GM12878 (cell line): ENCODE measurements around the gene FOXO3. TPM values are rescaled to one million over a fixed set of nuclear protein-coding genes. Genes with fewer than 3 reads are reported as not detected.

Source experiments
- ATAC-seq: fragments of 200-7000 bp; cut with Tn5 transposase; 3 replicates; pipeline ENCODE4 v1.9.1; 2020; ENCODE audit warnings: mild to moderate bottlenecking, moderate library complexity
- BruUV-seq: library from RNA; stranded (reverse); fragments of 400-500 nt; replicated peaks from 2 replicates; lab custom pipeline; 2021; lab: Mats Ljungman, UMichigan
- CTCF ChIA-PET: fragments of 300-600 bp; sonication (Branson Sonifier 250); formaldehyde crosslinking; extraction: SDS; loops from one replicate; lab custom pipeline; 2021; ENCODE audit warnings: inconsistent platforms; lab: Yijun Ruan, JAX
- POLR2A ChIA-PET: fragments of 350-600 bp; formaldehyde crosslinking; extraction: SDS; loops from one replicate; lab custom pipeline; 2021; ENCODE audit warnings: inconsistent platforms; lab: Charles Lee
- RAD21 ChIA-PET: fragments of 300-600 bp; sonication (Branson Sonifier 250); formaldehyde crosslinking; loops from one replicate; lab custom pipeline; 2023; ENCODE audit warnings: antibody characterized with exemption; ENCODE audit not compliant: unreplicated experiment; lab: Charles Lee
- SMC1A ChIA-PET: fragments of 300-600 bp; sonication (Branson Sonifier 250); formaldehyde crosslinking; loops from one replicate; lab custom pipeline; 2023; ENCODE audit not compliant: unreplicated experiment, uncharacterized antibody; lab: Charles Lee
- DNase-seq: peaks from one replicate; pipeline ENCODE4 v3.0.0-alpha.2; 2011; ENCODE audit warnings: low read depth, low spot score
- FAIRE-seq: peaks from 3 replicates; lab custom pipeline; 2011; peaks lifted over from hg19 to GRCh38; lab: Jason Lieb, UNC
- H2AFZ ChIP-seq: 2 replicates; pipeline ENCODE4 v1.6.0; 2011; ENCODE audit warnings: low read depth, low read length, control low read depth; ENCODE audit not compliant: control insufficient read depth
- H3K27ac ChIP-seq: 2 replicates; pipeline ENCODE4 v1.5.1; 2011; ENCODE audit warnings: control low read depth; ENCODE audit not compliant: control insufficient read depth, insufficient read depth
- H3K27me3 ChIP-seq, 2 experiments: replicated peaks in 1 of 2; 2 replicates each; pipeline versions ENCODE4 v1.6.0 to v1.6.1; 2011; ENCODE audit warnings: low read length in 1 of 2; ENCODE audit not compliant: control insufficient read depth in 2 of 2, insufficient read depth in 2 of 2
- H3K36me3 ChIP-seq, 2 experiments: 2 replicates each; pipeline ENCODE4 v1.5.1; 2011; ENCODE audit warnings: low read length in 1 of 2; ENCODE audit not compliant: control insufficient read depth in 2 of 2, insufficient read depth in 2 of 2
- H3K4me1 ChIP-seq: 2 replicates; pipeline ENCODE4 v1.6.1; 2011; ENCODE audit warnings: mild to moderate bottlenecking, low read length, moderate library complexity, mixed read lengths; ENCODE audit not compliant: control insufficient read depth, insufficient read depth
- H3K4me2 ChIP-seq: 2 replicates; pipeline ENCODE4 v1.6.0; 2011; ENCODE audit warnings: control low read depth; ENCODE audit not compliant: control insufficient read depth, insufficient read depth
- H3K4me3 ChIP-seq: fragments of 200-600 bp; sonication (generic); 2 replicates; pipeline ENCODE4 v1.5.1; 2016
- H3K79me2 ChIP-seq: 2 replicates; pipeline ENCODE4 v1.6.0; 2011; ENCODE audit warnings: low read length; ENCODE audit not compliant: control insufficient read depth, insufficient read depth
- H3K9ac ChIP-seq: 2 replicates; pipeline ENCODE4 v1.8.0; 2011; ENCODE audit warnings: low read length, control low read depth, mixed read lengths; ENCODE audit not compliant: control insufficient read depth, insufficient read depth
- H3K9me3 ChIP-seq: replicated peaks from 3 replicates; pipeline ENCODE4 v1.5.1; 2011; ENCODE audit warnings: mild to moderate bottlenecking, low read length; ENCODE audit not compliant: control insufficient read depth, insufficient read depth
- H4K20me1 ChIP-seq: 2 replicates; pipeline ENCODE4 v1.6.0; 2011; ENCODE audit not compliant: control insufficient read depth, insufficient read depth
- BMI1 ChIP-seq: fragments of 450-650 bp; IDR thresholded peaks from 2 replicates; pipeline ENCODE4 v1.6.1; 2016; ENCODE audit warnings: mild to moderate bottlenecking, moderate library complexity, borderline replicate concordance
- EGR1 ChIP-seq, 2 experiments: IDR thresholded peaks; 1 replicate in 1 of 2; 2 replicates in 1 of 2; pipeline ENCODE4 v1.6.1; 2011 to 2012; ENCODE audit warnings: low read depth in 2 of 2, low read length in 2 of 2, borderline replicate concordance in 1 of 2, mild to moderate bottlenecking in 1 of 2, moderate library complexity in 1 of 2
- EP300 ChIP-seq, 2 experiments: fragments of 150-350 bp in 1 of 2; IDR thresholded peaks; 2 replicates each; pipeline ENCODE4 v1.6.1; 2011 to 2012; ENCODE audit warnings: low read depth in 2 of 2, low read length in 2 of 2, borderline replicate concordance in 1 of 2, improper control_type of control experiment in 1 of 2, inconsistent platforms in 1 of 2; ENCODE audit not compliant: control insufficient read depth in 1 of 2
- HDAC2 ChIP-seq: fragments of 200-600 bp; sonication (generic); IDR thresholded peaks from 2 replicates; pipeline ENCODE4 v1.6.1; 2017
- IKZF2 ChIP-seq, 2 experiments: fragments of 450-650 bp; IDR thresholded peaks; 2 replicates each; pipeline ENCODE4 v1.6.1; 2017; ENCODE audit warnings: mild to moderate bottlenecking in 2 of 2, moderate library complexity in 2 of 2
- NFXL1 ChIP-seq: fragments of 450-650 bp; IDR thresholded peaks from 2 replicates; pipeline ENCODE4 v1.6.1; 2017; ENCODE audit warnings: antibody characterized with exemption, mild to moderate bottlenecking, borderline replicate concordance
- TBL1XR1 ChIP-seq: IDR thresholded peaks from 2 replicates; pipeline ENCODE4 v1.6.1; 2012; ENCODE audit warnings: low read depth, low read length, improper control_type of control experiment
- ZBTB40 ChIP-seq: fragments of 450-650 bp; IDR thresholded peaks from 2 replicates; pipeline ENCODE4 v1.6.1; 2016; ENCODE audit warnings: mild to moderate bottlenecking, moderate library complexity, borderline replicate concordance
- ZNF592 ChIP-seq: fragments of 450-650 bp; IDR thresholded peaks from 2 replicates; pipeline ENCODE4 v1.6.1; 2017; ENCODE audit warnings: mild to moderate bottlenecking, moderate library complexity
- WGBS: methylation state at CpG from one replicate; pipeline ENCODE4 v1.1.6; 2016; ENCODE audit warnings: low lambda C conversion rate; ENCODE audit not compliant: insufficient replicate concordance, insufficient coverage; ENCODE audit errors: missing lambda C conversion rate; 5-methylcytosine and 5-hydroxymethylcytosine counted together
- in situ Hi-C: fragments of 300-500 bp; cut with MboI; formaldehyde crosslinking; loops from 9 replicates; pipeline ENCODE4 v1.14.3; 2018; ENCODE audit warnings: mixed read lengths
- intact Hi-C: fragments of 100-400 bp; cut with micrococcal nuclease; formaldehyde crosslinking; loops from one replicate; pipeline ENCODE4 v1.14.2; 2022; ENCODE audit not compliant: unreplicated experiment
- polyA plus RNA-seq, 11 experiments: library from polyadenylated mRNA; depleted of rRNA in 4 of 11; unstranded in 6 of 11; stranded (reverse) in 5 of 11; fragments of >200 nt; fragmentation: Nextera tagmentation in 4 of 11; fragmentation: Illumina TruSeq in 1 of 11; extraction: Ambion mirVana in 4 of 11; extraction: Trizol in 1 of 11; gene quantifications; 1 replicate in 1 of 11; 2 replicates in 10 of 11; pipeline versions ENCODE4 v1.2.1 to v1.2.3, GENCODE V29; 2011 to 2016; ENCODE audit warnings: inconsistent platforms in 2 of 11, missing spikeins in 2 of 11, low read depth in 1 of 11
- total RNA-seq, 4 experiments: library from RNA; depleted of rRNA in 3 of 4; stranded (reverse); fragments of >200 nt in 3 of 4; fragmentation: Illumina TruSeq in 1 of 4; extraction: Trizol in 1 of 4; gene quantifications; 2 replicates each; pipeline versions ENCODE4 v1.2.1 to v1.2.3, GENCODE V29; 2013 to 2021
- TF ChIP-seq, protein P1 (sequence below): fragments of 450-650 bp; IDR thresholded peaks from 2 replicates; pipeline ENCODE4 v1.6.1; 2016; ENCODE audit warnings: mild to moderate bottlenecking

Gene FOXO3
- total and polyA plus RNA-seq, 10 of the 15 experiments (the other 5 are each of a cell fraction or from before 2014, with no cell fraction given): 0.82 to 4.5 (median 1.7) TPM

DNA sequence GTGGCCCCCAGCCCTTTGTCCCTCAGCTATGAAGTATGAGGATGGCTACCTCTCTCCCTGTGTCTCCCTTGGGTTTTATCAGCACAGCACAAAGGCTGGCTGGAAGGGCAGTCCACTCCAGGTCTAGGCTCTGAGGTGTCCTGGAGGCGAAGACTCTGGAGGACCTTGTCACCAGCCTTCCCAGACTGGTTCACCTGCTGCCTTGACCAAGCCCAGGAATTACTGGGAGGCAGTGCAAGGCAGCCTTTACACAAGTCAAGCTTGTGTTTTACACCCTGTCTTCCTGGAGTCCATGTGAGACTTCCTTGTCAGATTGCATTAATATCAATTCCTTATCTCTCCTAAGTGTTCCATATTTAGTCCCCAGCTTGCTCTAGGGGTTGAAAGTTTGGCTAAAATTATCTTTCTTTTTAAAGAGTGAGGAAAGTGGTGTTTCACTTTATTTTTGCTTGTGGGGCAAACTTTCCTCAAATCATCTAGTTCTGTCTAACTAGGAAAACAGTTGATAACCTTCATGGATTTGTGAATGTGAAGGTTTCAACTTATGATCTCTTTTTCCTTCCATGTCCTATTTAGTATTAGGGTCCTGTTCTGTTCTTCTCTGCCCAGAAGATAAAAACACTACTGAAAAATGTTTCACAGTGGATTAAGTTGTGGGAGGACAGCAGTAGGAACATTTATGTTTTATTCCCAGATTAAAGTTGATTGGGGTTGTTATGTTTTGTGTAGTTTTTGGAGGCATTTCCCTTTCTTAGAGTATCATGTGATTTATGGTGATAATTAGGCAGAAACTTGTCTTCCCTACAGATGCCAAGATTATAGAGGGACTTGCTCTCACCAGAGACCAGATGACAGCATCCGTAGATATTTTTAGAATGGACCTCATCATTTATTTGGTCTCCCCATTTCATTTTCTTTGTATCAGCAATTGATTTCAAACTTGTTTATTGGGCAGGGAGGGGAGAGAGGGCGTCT lies 114.8 kb downstream of the FOXO3 start (continued):
- TF ChIP-seq, protein P1, sequence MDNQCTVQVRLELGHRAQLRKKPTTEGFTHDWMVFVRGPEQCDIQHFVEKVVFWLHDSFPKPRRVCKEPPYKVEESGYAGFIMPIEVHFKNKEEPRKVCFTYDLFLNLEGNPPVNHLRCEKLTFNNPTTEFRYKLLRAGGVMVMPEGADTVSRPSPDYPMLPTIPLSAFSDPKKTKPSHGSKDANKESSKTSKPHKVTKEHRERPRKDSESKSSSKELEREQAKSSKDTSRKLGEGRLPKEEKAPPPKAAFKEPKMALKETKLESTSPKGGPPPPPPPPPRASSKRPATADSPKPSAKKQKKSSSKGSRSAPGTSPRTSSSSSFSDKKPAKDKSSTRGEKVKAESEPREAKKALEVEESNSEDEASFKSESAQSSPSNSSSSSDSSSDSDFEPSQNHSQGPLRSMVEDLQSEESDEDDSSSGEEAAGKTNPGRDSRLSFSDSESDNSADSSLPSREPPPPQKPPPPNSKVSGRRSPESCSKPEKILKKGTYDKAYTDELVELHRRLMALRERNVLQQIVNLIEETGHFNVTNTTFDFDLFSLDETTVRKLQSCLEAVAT: no peak
- TF ChIP-seq TBL1XR1: no peak
- no peak for TF ChIP-seq BMI1
- TF ChIP-seq EGR1 (IDR thresholded peaks at IDR 0.05; ENCODE audit: borderline replicate concordance in 1 of 2, low read depth in 2 of 2, low read length in 2 of 2): no peak
- no peak for TF ChIP-seq NFXL1

GRCh38 chr6:108676555-108676954 lies 115.8 kb downstream of the FOXO3 start:
- ChIA-PET RAD21 (no interaction called here), POLR2A (no interaction called here), SMC1A (interaction anchor here (1.1 kb wide), 1 partner anchor 135 kb away, joined by 5 read pairs; no protein-coding TSS in a partner anchor), CTCF (interaction anchor here (1.9 kb wide), 1 partner anchor 24 kb away, joined by 4 read pairs; no protein-coding TSS in a partner anchor)
- Histone ChIP-seq H3K27me3 (no peaks in the 10 kb centered on the region), H3K4me1 (peaks cover 5% of the 10 kb centered on the region), H3K4me3 (no peak overlapping the region), H3K9ac (no peak overlapping the region), H3K27ac (no peak overlapping the region), H4K20me1 (no peaks in the 10 kb centered on the region), H3K9me3 (no peaks in the 10 kb centered on the region), H3K36me3 (no peaks in the 10 kb centered on the region; a peak in 2 of 4 replicates), H3K4me2 (no peak overlapping the region), H3K79me2 (no peaks in the 10 kb centered on the region; the same call in 1 of the 2 replicates), H2AFZ (no peak overlapping the region)
- 97% methylated on average over 3 of the region's 3 CpGs for WGBS
- in situ Hi-C loops (no loop called here), intact Hi-C loops (no loop called here)
- no TSS peak for BruUV-seq
- ATAC-seq (no peak), DNase-seq (no peak), FAIRE-seq (no peak)
- TF ChIP-seq HDAC2 (no peak), IKZF2 (IDR thresholded peaks at IDR 0.05) (no peak), EGR1 (IDR thresholded peaks at IDR 0.05; ENCODE audit: borderline replicate concordance in 1 of 2, low read depth in 2 of 2, low read length in 2 of 2) (no peak), ZNF592 (no peak), EP300 (IDR thresholded peaks at IDR 0.05; ENCODE audit: borderline replicate concordance in 1 of 2, control insufficient read depth in 1 of 2, low read depth in 2 of 2, low read length in 2 of 2) (no peak), ZBTB40 (no peak)
